Ovary (tissue), 3 donors: ENCODE data around the gene NGF.

ENCODE experiments used
- CTCF ChIP-seq, 3 donors: fragments of 450-650 bp in 2 of 3; fragments of 200-600 bp in 1 of 3; IDR thresholded peaks; one replicate each; pipeline versions ENCODE4 v1.5.1 to v1.8.0; 2016 to 2022; ENCODE audit warnings: antibody characterized with exemption in 3 of 3, mild to moderate bottlenecking in 1 of 3
- EP300 ChIP-seq: sonication (generic); formaldehyde crosslinking; IDR thresholded peaks from one replicate; pipeline ENCODE4 v1.6.1; 2017; ENCODE audit warnings: antibody characterized with exemption
- POLR2A ChIP-seq: fragments of 450-650 bp; IDR thresholded peaks from one replicate; pipeline ENCODE4 v1.6.1; 2017; ENCODE audit warnings: antibody characterized with exemption, mild to moderate bottlenecking, moderate library complexity
- donor health status: DM: no; HTN: no; CAD: no.

GRCh38 chr1:115293006-115293405 lies 45.0 kb downstream of the NGF start:
- TF ChIP-seq EP300 (no peak), CTCF (IDR thresholded peaks at IDR 0.05) (no peak), POLR2A (no peak)
